Fibroblast of skin of scalp (primary cell): ENCODE results near the gene DPYSL4.

Experiments used
- DNase-seq: peaks from one replicate; pipeline ENCODE4 v3.0.0-alpha.2; 2013

Gene DPYSL4

DNA sequence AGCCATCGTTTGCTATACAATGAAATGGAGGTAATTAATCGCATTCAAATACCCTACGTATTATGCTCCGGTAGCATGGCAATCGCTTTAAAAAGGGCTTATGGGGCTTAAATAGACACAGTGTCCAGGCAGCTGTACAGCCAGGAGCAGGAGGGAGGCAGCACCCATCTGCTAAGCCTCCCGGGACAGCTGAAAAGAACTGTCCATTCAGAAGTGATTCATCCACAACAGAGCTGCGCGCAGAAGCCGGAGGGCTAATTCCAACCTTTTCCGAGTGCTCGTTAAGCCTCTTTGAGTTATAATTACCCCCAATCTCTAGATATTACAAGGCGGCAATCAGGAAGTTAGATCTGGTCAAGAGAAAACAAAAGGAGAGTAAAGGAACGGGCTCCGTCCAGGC lies 58.3 kb downstream of the DPYSL4 start:
- DNase-seq = no peak

- no peak for DNase-seq
Measured at GRCh38 chr10:132246296-132246695, 59.5 kb downstream of the DPYSL4 start.

GRCh38 chr10:132247943-132248342 lies 61.2 kb downstream of the DPYSL4 start:
- DNase-seq = no peak

DNA sequence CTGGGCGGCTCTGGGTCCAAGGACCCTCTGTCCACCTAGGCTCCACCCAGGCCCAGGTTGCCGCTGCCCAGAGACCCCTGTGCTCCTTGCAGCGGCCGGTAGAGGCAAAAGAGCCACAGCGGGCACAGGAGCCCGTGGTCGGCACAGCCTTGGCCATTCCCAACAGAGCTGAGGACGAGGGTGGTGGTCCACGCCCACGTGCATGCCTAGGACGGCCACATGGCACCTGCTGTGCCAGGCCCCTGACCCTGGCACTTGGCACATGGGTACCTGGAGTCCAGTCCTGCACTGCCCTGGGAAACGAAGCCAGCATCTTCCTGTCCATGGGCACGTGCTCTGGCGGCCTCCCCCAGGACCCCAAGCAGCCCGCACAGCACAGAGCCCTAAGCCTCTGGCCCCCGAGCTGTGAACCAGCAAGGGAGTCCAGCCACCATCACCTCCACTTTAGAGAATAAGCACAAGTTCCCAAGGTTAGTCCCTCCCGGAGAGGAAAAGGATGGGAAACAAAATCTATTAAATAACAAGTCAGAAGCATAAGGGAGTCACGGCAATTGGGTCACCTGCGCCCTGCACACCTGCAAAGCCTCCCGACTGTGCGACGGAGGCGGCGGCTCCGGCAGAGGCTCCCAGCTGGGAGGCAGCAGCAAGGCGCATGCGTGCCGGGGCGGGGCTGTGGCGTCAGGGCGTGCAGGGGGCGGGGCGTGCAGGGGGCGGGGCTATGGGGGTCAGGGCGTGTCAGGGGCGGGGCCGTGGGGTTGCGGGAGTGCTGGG lies 61.9 kb downstream of the DPYSL4 start:
- peak; percentile 26 for DNase-seq

DNA sequence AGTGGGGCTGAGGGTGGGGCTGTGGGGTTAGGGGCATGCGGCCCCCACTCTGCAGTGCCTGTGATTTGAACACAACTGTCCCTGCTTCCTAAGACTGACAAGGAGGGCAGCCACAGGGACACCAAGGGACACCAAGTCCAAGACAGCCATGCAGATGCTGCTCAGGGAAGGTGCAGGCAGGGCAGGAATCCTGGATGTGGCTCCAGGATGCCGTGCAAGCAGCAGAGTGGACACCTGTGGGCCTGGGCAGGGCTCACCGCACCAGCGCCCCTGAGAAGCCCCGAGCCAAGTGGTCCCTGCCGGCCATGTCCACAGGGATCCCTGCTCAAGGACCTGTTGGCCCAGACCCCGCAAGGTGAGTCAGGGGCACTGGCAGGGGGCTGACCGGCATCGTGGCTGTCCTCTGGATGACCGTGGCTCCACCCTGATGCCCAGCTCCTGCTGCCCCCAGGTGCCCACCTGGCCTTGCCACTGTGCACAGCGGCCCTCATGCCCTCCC lies 62.5 kb downstream of the DPYSL4 start:
- DNase-seq = no peak

- no peak for DNase-seq
Measured at GRCh38 chr10:132249824-132250375, 63.2 kb downstream of the DPYSL4 start.

- DNase-seq = no peak
Measured at GRCh38 chr10:132250481-132251475, 64.0 kb downstream of the DPYSL4 start.

- DNase-seq = no peak
Measured at GRCh38 chr10:132251928-132252327, 65.2 kb downstream of the DPYSL4 start.

DNA sequence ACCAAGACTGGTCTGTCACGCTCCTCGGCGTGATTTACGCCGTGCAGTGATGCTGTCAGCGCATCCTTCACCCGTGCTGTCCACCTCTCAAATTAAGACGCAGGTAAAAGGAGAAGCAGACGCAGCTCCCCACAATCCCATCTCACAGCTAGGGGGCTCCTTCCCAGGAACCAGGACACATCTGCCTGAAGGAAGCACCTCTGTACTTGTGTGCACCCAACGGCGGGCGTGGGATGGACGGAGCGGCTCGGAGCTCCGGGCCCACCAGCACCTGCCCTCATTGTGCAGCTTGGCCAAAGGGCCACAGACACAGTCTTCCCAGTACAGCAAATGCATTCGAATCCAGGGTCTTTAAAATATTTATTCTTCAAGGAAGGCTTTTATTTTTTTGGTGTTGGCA lies 65.7 kb downstream of the DPYSL4 start:
- DNase-seq = no peak

DNA sequence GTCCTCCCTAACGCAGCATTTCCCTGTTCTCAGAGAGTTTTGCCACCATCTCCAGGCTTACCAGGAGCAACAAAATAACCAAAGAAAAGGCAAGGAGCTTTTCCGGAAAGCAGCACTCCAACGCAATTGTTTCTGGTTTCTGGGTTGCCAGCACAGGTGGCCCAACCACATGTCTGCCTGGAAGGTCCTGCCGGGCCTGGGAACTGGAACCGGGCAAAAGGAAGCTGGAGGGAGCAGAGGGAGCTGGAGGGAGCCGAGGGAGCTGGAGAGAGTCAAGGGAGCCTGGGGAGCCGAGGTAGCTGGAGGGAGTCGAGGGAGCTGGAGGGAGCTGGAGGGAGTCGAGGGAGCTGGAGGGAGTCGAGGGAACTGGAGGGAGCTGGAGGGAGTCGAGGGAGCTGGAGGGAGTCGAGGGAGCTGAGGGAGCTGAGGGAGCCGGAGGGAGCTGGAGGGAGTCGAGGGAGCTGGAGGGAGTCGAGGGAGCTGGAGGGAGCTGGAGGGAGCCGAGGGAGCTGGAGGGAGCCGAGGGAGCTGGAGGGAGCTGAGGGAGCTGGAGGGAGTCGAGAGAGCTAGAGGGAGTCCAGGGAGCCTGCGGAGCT lies 66.4 kb downstream of the DPYSL4 start:
- DNase-seq = no peak

- no peak for DNase-seq
Measured at GRCh38 chr10:132254841-132255240, 68.1 kb downstream of the DPYSL4 start.
